ENCODE data around the gene PLCH1. TPM values are rescaled to one million over a fixed set of nuclear protein-coding genes. Genes with fewer than 3 reads are reported as not detected.

The PLCH1 gene
- total and polyA plus RNA-seq, 2 of the 13 experiments (the other 11 are each of a cell fraction or from before 2014, with no cell fraction given): 2.0 to 3.0 TPM

GRCh38 chr3:155598671-155599070, 146.2 kb downstream of the PLCH1 start (continued):
- TF ChIP-seq ZNF3 (CRISPR knock-in tag; IDR thresholded peaks at IDR 0.05) (no peak), ZNF432 (CRISPR knock-in tag; IDR thresholded peaks at IDR 0.05; ENCODE audit: borderline replicate concordance) (no peak), DBP (CRISPR knock-in tag; IDR thresholded peaks at IDR 0.05; ENCODE audit: not compliant biosample characterization) (no peak), ZNF235 (CRISPR knock-in tag; IDR thresholded peaks at IDR 0.05; ENCODE audit: borderline replicate concordance) (no peak), ZNF75D (CRISPR knock-in tag; IDR thresholded peaks at IDR 0.05; ENCODE audit: borderline replicate concordance) (no peak), ZNF441 (CRISPR knock-in tag; IDR thresholded peaks at IDR 0.05; ENCODE audit: borderline replicate concordance) (no peak), PHF21A (CRISPR knock-in tag; IDR thresholded peaks at IDR 0.05) (no peak)

GRCh38 chr3:155596615-155597014, 148.3 kb downstream of the PLCH1 start:
- intact Hi-C loops (cut with micrococcal nuclease; ENCODE audit: unreplicated experiment): no loop called here
- Histone ChIP-seq H3K9ac (ENCODE audit: insufficient read depth, low read depth, low read length) (no peak overlapping the region), H3K36me3 (replicated peaks in 1 of 2; ENCODE audit: control insufficient read depth in 1 of 2, insufficient read depth in 2 of 2, low read length in 2 of 2) (no peaks in the 10 kb centered on the region; a peak in 1 of 5 replicates), H3K4me1 (ENCODE audit: insufficient read depth, low read length) (peaks cover 24% of the 10 kb centered on the region), H3K4me2 (ENCODE audit: low read depth, low read length) (no peak overlapping the region), H3K9me3 (ENCODE audit: low read length) (no peaks in the 10 kb centered on the region), H3K79me2 (ENCODE audit: insufficient read depth, low read length) (no peaks in the 10 kb centered on the region), H4K20me1 (ENCODE audit: insufficient read depth, low read length) (no peaks in the 10 kb centered on the region), H2AFZ (ENCODE audit: low read length) (no peak overlapping the region), H3K4me3 (replicated peaks in 1 of 3; ENCODE audit: insufficient read depth in 1 of 3, low read depth in 2 of 3, low read length in 3 of 3) (no peak overlapping the region), H3K27ac (ENCODE audit: extremely low read length, insufficient read depth, low read length) (no peak overlapping the region), H3K27me3 (ENCODE audit: control insufficient read depth in 1 of 2, insufficient read depth in 2 of 2, low read length in 2 of 2) (no peaks in the 10 kb centered on the region)
- ChIA-PET POLR2A (interaction anchor here (2.8 kb wide), 1 partner anchor 9 kb away, joined by 17 read pairs; no protein-coding TSS in a partner anchor), CTCF (ENCODE audit: low intra/inter-chr PET ratio, low total read pairs) (no interaction called here)
- in situ Hi-C loops (cut with HindIII; ENCODE audit: extremely low pct_ligation_motif_present, low pct_unique_long_range_greater_than_20kb): no loop called here
- DNase-seq (ENCODE audit: low spot score) (no peak), FAIRE-seq (no peak), ATAC-seq (no peak)
- TF ChIP-seq ZFP1 (CRISPR knock-in tag; IDR thresholded peaks at IDR 0.05) (no peak), MAFF (IDR thresholded peaks at IDR 0.05; ENCODE audit: low read depth, low read length) (peak; percentile 86), MAFK (conservative IDR thresholded peaks at IDR 0.05 in 1 of 2, IDR thresholded peaks at IDR 0.05 in 1 of 2; ENCODE audit: low read length in 2 of 2) (peak; percentile 82 to 92), ZNF674 (CRISPR knock-in tag; IDR thresholded peaks at IDR 0.05; ENCODE audit: low read depth) (no peak), HMGA1 (CRISPR knock-in tag; conservative IDR thresholded peaks at IDR 0.05) (no peak)
- BruUV-seq (replicated peaks): no TSS peak

All from HepG2 (cell line).